Measurements from ENCODE around the gene TTC23.

TTC23 gene

DNA sequence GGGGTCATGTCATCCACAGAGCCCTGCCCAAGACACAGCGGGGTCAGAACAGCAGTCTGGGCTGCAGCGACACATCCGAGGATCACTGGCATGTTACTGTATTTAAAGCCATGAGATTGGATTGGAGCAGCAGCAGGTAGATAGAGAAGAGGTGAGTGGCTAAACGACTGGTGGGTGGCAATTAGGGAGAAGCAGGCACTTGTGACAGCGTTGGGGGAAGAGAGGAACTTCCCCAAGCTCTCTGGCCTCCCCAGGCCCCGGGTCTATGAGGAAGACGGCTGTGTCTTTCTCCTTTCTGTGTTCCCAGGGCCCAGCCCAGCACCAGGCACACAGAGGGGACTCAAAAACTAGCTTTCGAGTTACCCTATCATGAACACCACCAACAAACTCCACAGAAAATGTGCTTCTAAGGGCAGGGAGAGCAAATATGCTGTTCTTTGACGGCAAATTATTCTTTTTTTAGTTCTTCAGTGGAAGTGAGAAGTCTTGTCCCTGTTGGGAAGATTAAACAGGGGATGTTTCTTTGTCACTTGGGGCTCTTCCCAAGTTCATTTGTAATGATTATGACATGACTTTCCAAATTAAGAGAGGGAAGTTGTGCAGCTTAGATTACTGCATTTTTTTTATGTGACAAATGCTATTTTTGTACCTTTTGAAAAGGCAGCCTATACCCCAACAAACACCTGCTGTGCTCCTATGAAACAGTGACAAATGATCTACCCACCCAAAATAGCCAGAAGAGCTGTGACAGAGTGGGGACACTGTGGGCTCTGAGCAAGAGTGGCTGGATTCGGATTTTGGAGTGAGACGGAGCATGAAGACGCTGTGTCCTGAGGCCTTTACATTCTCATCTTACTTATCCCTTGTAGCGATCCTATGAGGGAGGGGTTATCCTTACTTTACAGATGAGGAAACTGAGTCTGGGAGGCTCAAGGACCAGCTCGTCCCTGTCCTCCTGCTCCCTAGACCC lies 151.7 kb downstream of the TTC23 start:
- H3K4me1 ChIP-seq (ENCODE audit: insufficient read depth, low read length): no peaks in the 10 kb centered on the region
- H3K9me3 ChIP-seq (ENCODE audit: low read length): no peaks in the 10 kb centered on the region
- no peak overlapping the region for H3K4me3 ChIP-seq (ENCODE audit: low read depth in 1 of 2, low read length in 2 of 2)
- no peak overlapping the region for H3K27ac ChIP-seq (ENCODE audit: low read depth, low read length)
- H3K27me3 ChIP-seq (ENCODE audit: control insufficient read depth in 1 of 2, insufficient read depth in 2 of 2, low read length in 2 of 2): no peaks in the 10 kb centered on the region
- no peak overlapping the region for H3K9ac ChIP-seq (ENCODE audit: low read length)
- no peaks in the 10 kb centered on the region for H3K36me3 ChIP-seq (ENCODE audit: insufficient read depth, low read length)

DNA sequence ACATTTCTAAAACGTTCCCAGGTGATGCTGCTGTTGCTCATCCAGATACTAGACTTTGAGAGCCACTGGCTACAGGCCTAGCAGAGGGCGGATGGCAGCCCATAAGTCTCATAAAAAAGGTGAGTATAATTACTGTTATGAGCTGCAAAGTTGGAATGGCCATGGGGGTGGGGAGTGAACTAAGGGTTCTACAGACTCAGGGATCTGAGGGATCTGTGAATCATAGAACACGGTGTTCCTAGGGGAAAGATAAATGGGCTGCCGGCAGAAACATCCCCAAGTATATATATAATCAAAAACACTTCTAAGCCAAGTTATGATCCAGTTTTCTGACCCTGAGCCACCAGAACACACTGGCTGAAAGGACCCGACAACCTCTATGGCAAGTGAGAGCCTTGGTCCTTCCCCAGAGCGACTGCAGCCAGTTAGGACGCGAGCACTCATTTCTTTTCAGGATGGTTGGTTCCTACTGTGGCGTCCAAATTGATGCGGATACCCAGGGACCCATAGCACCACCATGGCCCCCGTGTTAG lies 152.4 kb downstream of the TTC23 start:
- Histone ChIP-seq H3K4me3 (ENCODE audit: low read depth in 1 of 2, low read length in 2 of 2) (no peak overlapping the region), H3K27ac (ENCODE audit: low read depth, low read length) (no peak overlapping the region)

DNA sequence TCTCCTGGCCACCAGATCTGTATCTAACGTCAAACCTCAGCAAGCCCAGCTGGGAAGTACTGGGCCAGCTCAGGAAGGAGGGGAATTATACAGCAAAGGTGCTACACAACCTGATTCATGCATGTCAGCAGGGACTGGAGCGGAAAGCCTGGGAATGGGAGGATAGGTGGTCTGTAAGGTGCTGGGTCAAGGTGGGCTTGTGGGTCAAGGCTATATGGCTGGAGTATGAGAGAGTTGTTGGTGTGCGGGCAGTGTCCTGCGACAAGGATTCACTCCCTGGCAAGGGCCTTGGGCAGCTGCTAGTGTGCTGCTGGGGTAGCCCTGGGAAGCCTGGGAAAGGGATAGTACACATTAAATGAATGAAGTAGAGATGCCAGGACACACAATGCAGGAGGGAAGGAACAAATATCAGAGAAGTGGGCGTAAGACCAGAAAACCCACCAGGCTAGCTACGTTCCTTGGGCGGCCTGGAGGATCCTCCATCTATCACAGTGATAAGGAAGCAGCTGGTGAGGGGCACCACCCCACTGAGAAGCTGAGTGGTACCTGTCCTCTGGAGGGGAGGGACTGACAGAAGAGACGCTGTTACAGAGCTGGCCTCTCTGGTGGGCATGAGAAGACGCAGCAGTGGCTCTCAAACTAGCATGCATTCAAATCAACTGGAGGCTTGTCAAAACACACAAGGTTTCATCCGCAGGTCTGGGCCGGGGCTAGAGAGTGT lies 153.0 kb downstream of the TTC23 start:
- Histone ChIP-seq H3K27ac (ENCODE audit: low read depth, low read length) (no peak overlapping the region), H3K9me3 (ENCODE audit: low read length) (no peaks in the 10 kb centered on the region), H3K36me3 (ENCODE audit: insufficient read depth, low read length) (no peaks in the 10 kb centered on the region), H3K4me3 (ENCODE audit: low read depth in 1 of 2, low read length in 2 of 2) (no peak overlapping the region), H3K9ac (ENCODE audit: low read length) (no peak overlapping the region), H3K4me1 (ENCODE audit: insufficient read depth, low read length) (no peaks in the 10 kb centered on the region), H3K27me3 (ENCODE audit: control insufficient read depth in 1 of 2, insufficient read depth in 2 of 2, low read length in 2 of 2) (no peaks in the 10 kb centered on the region)

More for the DNA sequence above, 152.4 kb downstream of the TTC23 start:
- no peaks in the 10 kb centered on the region for H3K9me3 ChIP-seq (ENCODE audit: low read length)
- no peaks in the 10 kb centered on the region for H3K4me1 ChIP-seq (ENCODE audit: insufficient read depth, low read length)
- no peaks in the 10 kb centered on the region for H3K36me3 ChIP-seq (ENCODE audit: insufficient read depth, low read length)
- no peaks in the 10 kb centered on the region for H3K27me3 ChIP-seq (ENCODE audit: control insufficient read depth in 1 of 2, insufficient read depth in 2 of 2, low read length in 2 of 2)
- H3K9ac ChIP-seq (ENCODE audit: low read length): no peak overlapping the region

DNA sequence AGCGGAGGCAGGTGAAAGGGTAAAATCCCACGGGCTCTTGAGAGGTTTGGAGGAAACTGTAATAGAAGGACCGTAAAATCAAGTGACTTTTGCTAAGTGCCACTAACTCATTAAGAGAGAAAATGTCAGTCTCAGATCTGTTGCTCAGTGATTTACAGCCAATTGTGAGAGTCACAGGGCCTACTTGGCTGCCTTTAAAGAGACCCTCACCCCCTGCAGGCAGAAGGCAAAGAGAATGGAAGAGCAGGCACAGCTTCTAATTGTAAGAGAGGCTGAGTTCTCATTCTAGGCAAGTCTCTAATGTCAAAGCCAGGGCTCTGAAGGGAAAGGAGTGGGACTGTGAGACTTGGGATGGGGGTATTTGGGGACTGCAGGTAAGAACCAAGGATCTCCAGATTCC lies 153.8 kb downstream of the TTC23 start:
- Histone ChIP-seq H3K4me3 (ENCODE audit: low read depth in 1 of 2, low read length in 2 of 2) (no peak overlapping the region), H3K27me3 (ENCODE audit: control insufficient read depth in 1 of 2, insufficient read depth in 2 of 2, low read length in 2 of 2) (no peaks in the 10 kb centered on the region), H3K9me3 (ENCODE audit: low read length) (no peaks in the 10 kb centered on the region)

DNA sequence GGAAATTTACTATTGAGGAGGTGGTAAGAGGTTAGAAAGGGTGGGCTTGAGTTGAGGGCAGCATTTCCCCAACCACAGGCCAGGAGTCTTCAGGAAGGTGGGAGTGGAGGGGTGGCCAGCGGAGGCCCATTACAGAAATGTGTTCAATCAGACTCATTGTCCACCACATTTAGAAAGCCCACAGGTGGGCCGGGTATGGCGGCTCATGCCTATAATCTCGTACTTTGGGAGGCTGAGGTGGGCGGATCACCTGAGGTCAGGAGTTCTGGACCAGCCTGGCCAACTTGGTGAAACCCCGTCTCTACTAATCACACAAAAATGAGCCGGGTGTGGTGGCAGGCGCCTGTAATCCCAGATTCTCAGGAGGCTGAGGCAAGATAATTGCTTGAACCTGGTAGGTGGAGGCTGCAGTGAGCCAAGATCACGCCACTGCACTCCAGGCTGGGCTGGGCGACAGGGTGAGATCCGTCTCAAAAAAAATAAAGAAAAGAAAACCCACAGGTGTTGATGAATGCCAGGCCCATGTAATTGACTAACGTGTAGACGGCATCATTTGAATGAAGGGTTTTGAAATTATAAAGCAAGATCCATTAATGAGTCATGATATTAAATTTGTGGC lies 156.7 kb downstream of the TTC23 start:
- Histone ChIP-seq H3K4me1 (ENCODE audit: insufficient read depth, low read length) (no peaks in the 10 kb centered on the region), H3K9ac (ENCODE audit: low read length) (no peak overlapping the region), H3K27me3 (ENCODE audit: control insufficient read depth in 1 of 2, insufficient read depth in 2 of 2, low read length in 2 of 2) (no peaks in the 10 kb centered on the region), H3K9me3 (ENCODE audit: low read length) (no peaks in the 10 kb centered on the region), H3K27ac (ENCODE audit: low read depth, low read length) (no peak overlapping the region), H3K36me3 (ENCODE audit: insufficient read depth, low read length) (no peaks in the 10 kb centered on the region), H3K4me3 (ENCODE audit: low read depth in 1 of 2, low read length in 2 of 2) (no peak overlapping the region)

More for the DNA sequence above, 153.8 kb downstream of the TTC23 start:
- Histone ChIP-seq H3K36me3 (ENCODE audit: insufficient read depth, low read length) (no peaks in the 10 kb centered on the region), H3K4me1 (ENCODE audit: insufficient read depth, low read length) (no peaks in the 10 kb centered on the region), H3K9ac (ENCODE audit: low read length) (no peak overlapping the region), H3K27ac (ENCODE audit: low read depth, low read length) (no peak overlapping the region)

DNA sequence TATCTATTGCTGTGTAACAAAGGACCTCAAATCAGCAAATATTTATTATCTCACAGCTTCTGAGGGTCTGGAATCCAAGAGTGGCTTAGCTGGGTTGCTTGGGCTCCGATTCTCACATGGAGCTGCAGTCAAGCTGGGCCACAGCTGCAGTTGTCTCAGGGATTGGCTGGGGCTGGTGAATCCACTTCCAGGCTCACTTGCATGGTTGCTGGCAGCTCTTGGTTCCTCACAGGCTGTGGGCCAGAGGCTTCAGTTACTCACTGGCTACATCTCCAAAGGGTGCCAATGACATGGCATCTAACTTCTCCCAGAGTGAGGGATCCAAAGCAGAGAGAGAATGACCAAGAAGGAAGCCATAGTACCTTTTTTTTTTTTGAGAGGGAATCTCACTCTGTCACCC lies 158.4 kb downstream of the TTC23 start:
- H3K9me3 ChIP-seq (ENCODE audit: low read length): no peaks in the 10 kb centered on the region
- no peaks in the 10 kb centered on the region for H3K36me3 ChIP-seq (ENCODE audit: insufficient read depth, low read length)
- H3K4me1 ChIP-seq (ENCODE audit: insufficient read depth, low read length): no peaks in the 10 kb centered on the region
- no peak overlapping the region for H3K9ac ChIP-seq (ENCODE audit: low read length)
- H3K27ac ChIP-seq (ENCODE audit: low read depth, low read length): no peak overlapping the region
- no peaks in the 10 kb centered on the region for H3K27me3 ChIP-seq (ENCODE audit: control insufficient read depth in 1 of 2, insufficient read depth in 2 of 2, low read length in 2 of 2)
- no peak overlapping the region for H3K4me3 ChIP-seq (ENCODE audit: low read depth in 1 of 2, low read length in 2 of 2)

DNA sequence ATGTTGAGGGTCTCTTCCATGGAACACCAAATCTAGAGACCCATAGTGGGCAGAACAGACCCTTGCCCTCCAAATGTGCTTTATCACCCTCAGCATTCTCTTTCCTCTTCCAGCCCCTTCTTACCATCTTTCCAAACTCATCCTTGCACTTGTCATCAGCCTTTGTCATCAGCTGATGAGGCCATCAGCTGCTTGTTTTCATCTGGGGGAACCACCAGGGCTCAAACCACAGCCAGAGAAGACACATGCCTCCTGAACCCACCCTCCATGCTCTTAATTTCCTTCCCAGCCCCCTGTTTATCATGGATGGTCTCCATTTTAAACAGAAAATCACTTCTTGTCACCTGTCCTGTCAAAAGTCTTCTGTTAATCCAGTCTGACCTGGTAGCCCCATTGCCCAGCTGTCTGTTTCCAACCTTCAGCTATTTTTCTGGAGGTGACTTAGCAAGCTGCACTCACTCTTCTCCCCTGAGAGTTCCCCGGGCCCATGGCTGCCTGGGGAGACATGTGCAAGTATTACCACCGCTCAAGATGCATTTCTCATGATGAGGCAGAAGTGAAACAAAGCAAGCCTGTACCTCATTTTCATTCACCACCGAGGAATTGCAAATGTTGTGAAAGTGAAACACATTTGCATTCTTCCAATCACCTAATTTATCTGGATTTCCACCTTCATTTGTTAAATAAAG lies 159.2 kb downstream of the TTC23 start:
- Histone ChIP-seq H3K4me3 (ENCODE audit: low read depth in 1 of 2, low read length in 2 of 2) (no peak overlapping the region), H3K4me1 (ENCODE audit: insufficient read depth, low read length) (no peaks in the 10 kb centered on the region), H3K27me3 (ENCODE audit: control insufficient read depth in 1 of 2, insufficient read depth in 2 of 2, low read length in 2 of 2) (no peaks in the 10 kb centered on the region), H3K9me3 (ENCODE audit: low read length) (no peaks in the 10 kb centered on the region), H3K27ac (ENCODE audit: low read depth, low read length) (no peak overlapping the region), H3K9ac (ENCODE audit: low read length) (no peak overlapping the region), H3K36me3 (ENCODE audit: insufficient read depth, low read length) (no peaks in the 10 kb centered on the region)

DNA sequence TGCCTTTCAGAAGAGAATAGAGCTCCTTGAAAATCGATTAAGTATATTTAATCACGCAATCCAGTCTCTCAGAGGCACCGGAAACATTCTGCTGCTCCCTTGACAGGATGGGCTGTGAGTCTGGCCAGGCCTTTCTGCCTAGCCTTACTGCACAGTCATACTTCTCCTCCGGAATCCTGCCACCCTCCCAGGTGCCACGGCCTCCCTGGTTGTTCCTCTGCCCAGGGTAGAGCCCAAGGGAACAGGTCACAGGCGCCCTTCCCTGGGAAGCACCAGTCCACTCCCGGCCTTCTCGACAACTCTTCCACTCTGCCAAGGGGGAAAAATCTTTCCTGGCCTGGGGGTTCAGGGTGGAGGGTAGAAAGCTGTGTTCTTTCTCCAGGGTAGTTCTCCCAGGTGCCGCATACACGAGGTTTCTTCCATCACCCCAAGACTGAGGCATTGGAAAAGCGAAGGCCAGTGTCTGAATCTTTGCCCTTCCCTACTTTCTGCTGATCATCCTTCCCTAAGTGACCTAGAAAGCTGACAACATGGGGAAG lies 161.9 kb downstream of the TTC23 start:
- H3K27me3 ChIP-seq (ENCODE audit: control insufficient read depth in 1 of 2, insufficient read depth in 2 of 2, low read length in 2 of 2): no peaks in the 10 kb centered on the region
- no peak overlapping the region for H3K4me3 ChIP-seq (ENCODE audit: low read depth in 1 of 2, low read length in 2 of 2)
- H3K4me1 ChIP-seq (ENCODE audit: insufficient read depth, low read length): no peaks in the 10 kb centered on the region
- no peak overlapping the region for H3K9ac ChIP-seq (ENCODE audit: low read length)
- H3K36me3 ChIP-seq (ENCODE audit: insufficient read depth, low read length): no peaks in the 10 kb centered on the region
- H3K27ac ChIP-seq (ENCODE audit: low read depth, low read length): no peak overlapping the region
- no peaks in the 10 kb centered on the region for H3K9me3 ChIP-seq (ENCODE audit: low read length)

DNA sequence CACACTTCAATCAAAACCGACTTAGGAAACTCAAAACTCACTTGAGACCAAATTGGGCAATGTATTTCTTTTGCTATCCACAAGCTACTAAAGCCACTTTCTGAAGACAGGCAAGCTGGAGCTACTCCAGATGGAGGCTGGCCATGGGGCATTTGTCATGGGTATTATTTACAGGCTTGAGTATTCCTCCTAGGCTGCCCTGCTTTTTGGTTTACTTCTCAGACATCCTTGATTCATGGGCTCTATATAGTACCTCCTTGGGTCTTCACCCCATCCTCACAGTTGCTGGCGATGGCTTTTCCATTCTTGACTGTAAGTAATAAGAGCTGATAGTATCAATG lies 163.1 kb downstream of the TTC23 start:
- no peaks in the 10 kb centered on the region for H3K27me3 ChIP-seq (ENCODE audit: control insufficient read depth in 1 of 2, insufficient read depth in 2 of 2, low read length in 2 of 2)
- H3K4me3 ChIP-seq (ENCODE audit: low read depth in 1 of 2, low read length in 2 of 2): no peak overlapping the region
- H3K27ac ChIP-seq (ENCODE audit: low read depth, low read length): no peak overlapping the region
- no peaks in the 10 kb centered on the region for H3K36me3 ChIP-seq (ENCODE audit: insufficient read depth, low read length)
- H3K4me1 ChIP-seq (ENCODE audit: insufficient read depth, low read length): no peaks in the 10 kb centered on the region
- H3K9ac ChIP-seq (ENCODE audit: low read length): no peak overlapping the region
- H3K9me3 ChIP-seq (ENCODE audit: low read length): no peaks in the 10 kb centered on the region
